Activated CD8-positive, alpha-beta T cell treated with anti-CD3 and anti-CD28 coated beads for 36 hours (primary cell): ENCODE measurements around the gene PRKCB. TPM values are rescaled to one million over a fixed set of nuclear protein-coding genes. Genes with fewer than 3 reads are reported as not detected.

ENCODE experiments used
- ATAC-seq: fragments of 200-7000 bp; cut with Tn5 transposase; one replicate; pipeline ENCODE4 v1.10.0; 2021; ENCODE audit warnings: mild to moderate bottlenecking, moderate library complexity
- CTCF ChIA-PET: fragments of 350-600 bp; sonication (Branson Sonifier 250); formaldehyde crosslinking; loops from one replicate; lab custom pipeline; 2021; ENCODE audit warnings: antibody characterized with exemption; lab: Charles Lee
- POLR2A ChIA-PET: fragments of 350-600 bp; sonication (Branson Sonifier 250); formaldehyde crosslinking; loops from one replicate; lab custom pipeline; 2021; ENCODE audit warnings: antibody characterized with exemption; lab: Charles Lee
- DNase-seq: peaks from one replicate; pipeline ENCODE4 v3.0.0-alpha.2; 2020
- H3K27ac Mint-ChIP-seq: one replicate; pipeline ENCODE4 v1.8.0; 2021; ENCODE audit warnings: mild to moderate bottlenecking, mixed read lengths
- H3K27me3 Mint-ChIP-seq: one replicate; pipeline ENCODE4 v1.8.0; 2021; ENCODE audit warnings: mixed read lengths
- H3K36me3 Mint-ChIP-seq: one replicate; pipeline ENCODE4 v1.8.0; 2021; ENCODE audit warnings: low read depth, mixed read lengths
- H3K4me1 Mint-ChIP-seq: one replicate; pipeline ENCODE4 v1.8.0; 2021; ENCODE audit warnings: low read depth, mixed read lengths
- H3K4me3 Mint-ChIP-seq: one replicate; pipeline ENCODE4 v1.8.0; 2021; ENCODE audit warnings: mild to moderate bottlenecking, moderate library complexity, mixed read lengths
- H3K9me3 Mint-ChIP-seq: one replicate; pipeline ENCODE4 v1.8.0; 2021; ENCODE audit warnings: mixed read lengths
- CTCF ChIP-seq: fragments of 200-600 bp; IDR thresholded peaks from one replicate; pipeline ENCODE4 v1.8.0; 2022; ENCODE audit warnings: antibody characterized with exemption, mild to moderate bottlenecking
- intact Hi-C: fragments of 100-400 bp; cut with micrococcal nuclease; formaldehyde crosslinking; loops from one replicate; pipeline ENCODE4 v1.10.0; 2022
- total RNA-seq, 2 experiments: library from RNA; stranded (reverse); gene quantifications; one replicate each; pipeline ENCODE4 v1.2.3, GENCODE V29; 2021

Gene PRKCB
- total RNA-seq, 2 experiments from 2014 or later = 101 to 105 TPM

- CTCF ChIA-PET = interaction anchor here (1.0 kb wide), 1 partner anchor 36 kb away, joined by 4 read pairs; no protein-coding TSS in a partner anchor
- TF ChIP-seq CTCF = no peak
- DNase-seq (no peak), ATAC-seq (no peak)
- peaks cover 71% of the 10 kb centered on the region for H3K4me1 Mint-ChIP-seq
- H3K27ac Mint-ChIP-seq = peak overlapping the region; percentile 77
- peaks cover 47% of the 10 kb centered on the region for H3K36me3 Mint-ChIP-seq
- intact Hi-C loops = no loop called here
- peak overlapping the region; percentile 98 for H3K4me3 Mint-ChIP-seq
- no peaks in the 10 kb centered on the region for H3K9me3 Mint-ChIP-seq
- H3K27me3 Mint-ChIP-seq = peaks cover 3% of the 10 kb centered on the region
- POLR2A ChIA-PET = interaction anchor here (0.9 kb wide), 1 partner anchor 8 kb away, joined by 3 read pairs; no protein-coding TSS in a partner anchor
Measured at GRCh38 chr16:23838485-23839142, 2.8 kb downstream of the PRKCB start.

- peaks cover 68% of the 10 kb centered on the region for H3K4me1 Mint-ChIP-seq
- DNase-seq = peak; percentile 17
- TF ChIP-seq CTCF = no peak
- POLR2A ChIA-PET = interaction anchor here (1.1 to 1.5 kb wide), 2 partner anchors 136 to 175 kb away, joined by 3 to 4 read pairs; no protein-coding TSS in a partner anchor
- intact Hi-C loops = loop anchor here (5.0 kb wide), 2 partner anchors 42 to 112 kb away; no protein-coding TSS in a partner anchor
- peaks cover 63% of the 10 kb centered on the region for H3K36me3 Mint-ChIP-seq
- H3K4me3 Mint-ChIP-seq = peak overlapping the region; percentile 42
- H3K27ac Mint-ChIP-seq = peak overlapping the region; percentile 83
- no peaks in the 10 kb centered on the region for H3K9me3 Mint-ChIP-seq
- peaks cover under 1% of the 10 kb centered on the region for H3K27me3 Mint-ChIP-seq
- no peak for ATAC-seq
- CTCF ChIA-PET = interaction anchor here (1.2 to 2.8 kb wide), 4 partner anchors 10 to 170 kb away, joined by 3 to 13 read pairs (median 7); no protein-coding TSS in a partner anchor
Measured at GRCh38 chr16:23840310-23840709, 4.5 kb downstream of the PRKCB start.

GRCh38 chr16:23842137-23842600, 6.4 kb downstream of the PRKCB start:
- peaks cover 73% of the 10 kb centered on the region for H3K36me3 Mint-ChIP-seq
- ATAC-seq = peak; percentile 88
- ChIA-PET POLR2A (interaction anchor here (0.6 to 2.1 kb wide), 14 partner anchors 9 to 781 kb away, joined by 3 to 9 read pairs (median 4); no protein-coding TSS in a partner anchor), CTCF (interaction anchor here (0.9 to 1.7 kb wide), 9 partner anchors 10 to 158 kb away, joined by 3 to 5 read pairs (median 3); no protein-coding TSS in a partner anchor)
- no peaks in the 10 kb centered on the region for H3K27me3 Mint-ChIP-seq
- DNase-seq = peak; percentile 81
- H3K4me1 Mint-ChIP-seq = peaks cover 82% of the 10 kb centered on the region
- peak overlapping the region; percentile 92 for H3K27ac Mint-ChIP-seq
- no peaks in the 10 kb centered on the region for H3K9me3 Mint-ChIP-seq
- peak overlapping the region; percentile 34 for H3K4me3 Mint-ChIP-seq
- no peak for TF ChIP-seq CTCF
- intact Hi-C loops = loop anchor here (5.0 kb wide), 2 partner anchors 40 to 110 kb away; no protein-coding TSS in a partner anchor

- Mint-ChIP-seq H3K9me3 (no peaks in the 10 kb centered on the region), H3K27ac (peak overlapping the region; percentile 92), H3K4me3 (peak overlapping the region; percentile 7), H3K27me3 (no peaks in the 10 kb centered on the region), H3K36me3 (peaks cover 74% of the 10 kb centered on the region), H3K4me1 (peaks cover 86% of the 10 kb centered on the region)
- CTCF ChIA-PET = interaction anchor here (0.8 to 1.2 kb wide), 9 partner anchors 9 to 167 kb away, joined by 3 to 5 read pairs (median 3); no protein-coding TSS in a partner anchor
- DNase-seq (peak; percentile 12), ATAC-seq (no peak)
- POLR2A ChIA-PET = interaction anchor here (0.6 to 1.6 kb wide), 14 partner anchors 10 to 780 kb away, joined by 3 to 9 read pairs (median 4); no protein-coding TSS in a partner anchor
- intact Hi-C loops = loop anchor here (5.0 kb wide), 2 partner anchors 39 to 109 kb away; no protein-coding TSS in a partner anchor
- no peak for TF ChIP-seq CTCF
Measured at GRCh38 chr16:23843143-23843542, 7.4 kb downstream of the PRKCB start.
